ENCODE measurements around the gene CAPNS1.
A peak's percentile ranks its signal among the peaks of the same experiment; 100 is the strongest.
"Not testable (repeated sequence)": the region's sequence is repeated elsewhere in the genome, so short reads cannot be mapped to it uniquely, and the experiment has no call there.

CAPNS1 gene

GRCh38 chr19:36151144-36152018 lies 11.5 kb downstream of the CAPNS1 start:
- DNase-seq = no peak

GRCh38 chr19:36152019-36152351 lies 12.1 kb downstream of the CAPNS1 start:
- no peak for DNase-seq

DNA sequence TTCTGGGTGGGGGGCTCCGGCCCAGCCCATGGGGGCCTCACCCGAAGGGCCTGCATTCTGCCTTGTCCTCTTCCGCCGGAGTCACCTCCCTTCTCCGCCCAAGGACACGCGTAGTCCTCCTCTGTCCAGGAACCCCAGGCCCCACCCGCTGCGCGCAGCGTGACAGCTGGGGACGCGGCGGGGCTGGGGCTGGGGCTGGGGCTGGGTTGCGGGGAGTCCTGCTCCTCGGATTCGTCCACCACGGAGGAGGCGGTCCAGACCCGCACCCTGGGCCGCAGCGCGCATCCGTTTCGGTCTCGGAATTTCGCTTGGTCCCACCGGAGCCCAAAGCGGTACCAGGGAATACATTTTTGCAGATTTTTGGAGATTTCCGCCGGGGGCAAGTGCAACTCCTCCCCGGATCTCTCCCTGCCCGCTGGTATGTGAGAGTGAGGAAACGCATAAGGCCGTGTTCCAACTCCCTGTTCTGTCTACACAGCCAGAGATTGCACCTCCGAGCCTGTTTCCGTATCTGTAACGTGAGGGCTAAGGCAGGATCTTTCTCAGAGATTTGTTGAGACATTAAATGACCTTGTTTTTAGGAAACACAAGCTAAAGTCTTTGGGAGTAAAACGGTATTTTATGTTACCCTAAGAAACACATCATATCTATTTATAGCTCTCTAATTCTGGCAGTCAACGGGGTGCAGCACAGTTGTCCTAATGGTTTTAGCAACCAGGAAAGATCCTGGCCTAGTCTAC lies 12.7 kb downstream of the CAPNS1 start, which contains the start of gene COX7A1:
COX7A1 (minus strand) TSS at position 96 of the 740 bp plus-strand sequence; CDS start at position 56, 40 bp downstream.
- DNase-seq = peak; percentile 19

DNA sequence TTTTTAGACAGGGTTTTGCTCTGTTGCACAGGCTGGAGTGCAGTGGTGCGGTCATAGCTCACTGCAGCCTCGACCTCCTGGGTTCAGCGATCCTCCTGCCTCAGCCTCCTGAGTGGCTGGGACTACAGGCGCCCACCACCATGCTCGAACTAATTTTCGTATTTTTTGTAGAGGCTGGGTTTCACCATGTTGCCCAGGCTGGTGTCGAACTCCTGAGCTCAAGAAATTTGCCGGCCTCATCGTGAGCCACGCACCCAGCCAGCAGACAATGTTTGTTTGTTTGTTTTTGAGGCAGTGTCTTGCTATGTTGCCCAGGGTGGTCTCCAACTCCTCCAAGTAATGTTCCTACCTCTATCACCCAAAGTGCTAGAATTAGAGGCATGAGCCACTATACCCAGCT lies 13.3 kb downstream of the CAPNS1 start:
- DNase-seq = no peak

DNA sequence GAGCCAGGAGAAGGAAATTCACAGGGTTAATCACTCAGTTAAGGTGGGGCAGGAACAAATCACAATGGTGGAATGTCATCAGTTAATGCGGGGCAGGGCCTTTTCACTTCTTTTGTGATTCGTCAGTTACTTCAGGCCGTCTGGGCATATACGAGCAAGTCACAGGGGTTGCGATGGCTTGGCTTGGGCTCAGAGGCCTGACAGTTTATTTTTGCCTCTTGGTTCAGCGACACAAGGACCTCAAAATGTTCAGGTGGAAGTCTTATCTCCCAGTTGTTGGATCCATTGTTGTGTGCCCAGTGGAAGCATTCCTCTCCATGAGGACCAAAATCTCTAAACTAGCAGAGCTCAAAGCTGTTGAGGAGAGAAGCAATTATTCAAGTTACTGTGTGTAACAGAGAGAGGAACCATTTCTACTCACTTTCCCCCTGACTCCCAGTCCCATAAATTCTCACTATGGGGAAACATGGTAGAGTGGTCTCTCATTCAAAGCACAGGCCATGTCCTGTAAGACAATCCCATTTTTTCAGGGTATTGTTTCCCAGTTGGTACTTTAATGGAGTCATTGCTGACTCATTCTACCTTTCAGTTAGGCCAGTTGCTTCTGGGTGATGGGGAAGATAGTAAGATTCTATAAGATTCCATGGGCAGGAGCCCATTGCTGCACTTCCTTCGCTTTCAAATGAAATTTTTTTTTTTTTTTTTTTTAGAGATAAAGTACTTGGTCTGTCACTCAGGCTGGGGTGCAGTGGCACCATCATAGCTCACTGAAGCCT lies 21.1 kb downstream of the CAPNS1 start:
- DNase-seq = no peak

- no peak for DNase-seq
Observed at GRCh38 chr19:36163813-36164212, 23.9 kb downstream of the CAPNS1 start.

DNA sequence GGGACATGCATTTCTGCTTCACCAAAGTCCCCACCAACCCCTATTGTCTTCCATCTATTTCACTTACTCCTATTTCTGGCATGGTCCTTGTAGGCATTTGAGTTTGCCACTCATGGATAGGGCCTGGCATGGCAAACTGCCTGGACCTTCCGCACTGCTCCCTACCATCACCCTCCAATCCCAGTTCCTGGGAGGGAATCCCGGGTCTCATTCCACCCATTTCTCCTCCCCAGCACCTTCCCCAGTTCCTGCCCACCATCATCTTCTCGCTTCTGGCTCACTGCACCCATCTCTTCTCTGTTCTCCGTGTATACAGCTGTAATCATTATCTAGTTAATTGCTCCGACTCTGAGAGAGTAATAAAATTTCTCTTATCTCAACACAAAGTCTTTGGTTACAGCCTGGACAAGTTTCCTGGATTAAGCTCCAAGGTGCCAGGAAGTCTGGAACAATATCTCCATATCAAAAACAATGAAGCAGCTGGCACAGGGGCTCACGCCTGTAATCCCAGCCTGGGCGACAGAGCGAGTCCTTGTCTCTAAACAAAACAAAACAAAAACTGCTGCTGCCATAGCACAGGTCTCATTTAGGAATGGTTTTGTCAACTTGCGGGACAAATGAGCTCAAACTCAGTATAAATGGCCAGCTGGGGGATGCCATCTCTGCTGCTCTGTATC lies 29.4 kb downstream of the CAPNS1 start:
- DNase-seq = no peak

DNA sequence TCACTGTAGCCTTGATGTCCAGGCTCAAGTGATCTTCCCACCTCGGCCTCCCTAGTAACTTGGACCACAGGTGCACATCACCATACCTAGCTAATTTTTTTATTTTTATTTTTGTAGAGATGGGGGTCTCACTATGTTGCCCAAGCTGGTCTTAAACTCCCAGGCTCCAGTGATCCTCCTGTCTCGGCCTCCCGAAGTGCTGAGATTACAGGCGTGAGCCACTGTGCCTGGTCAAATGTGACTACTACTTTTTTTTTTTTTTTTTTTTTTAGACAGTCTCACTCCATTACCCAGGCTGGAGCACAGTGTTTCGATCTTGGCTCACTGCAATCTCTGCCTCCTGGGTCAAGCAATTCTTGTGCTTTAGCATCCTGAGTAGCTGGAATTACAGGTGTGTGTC lies 33.0 kb downstream of the CAPNS1 start:
- no peak for DNase-seq

DNA sequence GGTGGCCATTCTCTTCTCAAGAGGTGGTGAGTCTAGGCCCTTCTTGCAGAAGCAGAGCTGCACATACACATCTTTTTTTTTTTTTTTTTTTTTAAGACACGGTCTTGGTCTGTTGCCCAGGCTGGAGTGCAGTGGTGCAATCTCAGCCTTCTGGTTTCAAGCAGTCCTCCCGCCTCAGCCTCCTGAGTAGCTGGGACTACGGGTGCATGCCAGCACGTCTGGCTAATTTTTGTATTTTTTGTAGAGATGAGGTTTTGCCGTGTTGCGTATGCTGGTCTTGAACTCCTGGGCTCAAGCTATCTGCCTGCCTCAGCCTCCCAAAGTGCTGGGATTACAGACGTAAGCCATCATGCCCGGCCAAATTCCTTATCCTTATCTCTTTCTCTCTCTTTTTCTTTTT lies 34.0 kb downstream of the CAPNS1 start:
- not testable (repeated sequence) for DNase-seq

GRCh38 chr19:36179077-36179476 lies 39.2 kb downstream of the CAPNS1 start:
- not testable (repeated sequence) for DNase-seq

DNA sequence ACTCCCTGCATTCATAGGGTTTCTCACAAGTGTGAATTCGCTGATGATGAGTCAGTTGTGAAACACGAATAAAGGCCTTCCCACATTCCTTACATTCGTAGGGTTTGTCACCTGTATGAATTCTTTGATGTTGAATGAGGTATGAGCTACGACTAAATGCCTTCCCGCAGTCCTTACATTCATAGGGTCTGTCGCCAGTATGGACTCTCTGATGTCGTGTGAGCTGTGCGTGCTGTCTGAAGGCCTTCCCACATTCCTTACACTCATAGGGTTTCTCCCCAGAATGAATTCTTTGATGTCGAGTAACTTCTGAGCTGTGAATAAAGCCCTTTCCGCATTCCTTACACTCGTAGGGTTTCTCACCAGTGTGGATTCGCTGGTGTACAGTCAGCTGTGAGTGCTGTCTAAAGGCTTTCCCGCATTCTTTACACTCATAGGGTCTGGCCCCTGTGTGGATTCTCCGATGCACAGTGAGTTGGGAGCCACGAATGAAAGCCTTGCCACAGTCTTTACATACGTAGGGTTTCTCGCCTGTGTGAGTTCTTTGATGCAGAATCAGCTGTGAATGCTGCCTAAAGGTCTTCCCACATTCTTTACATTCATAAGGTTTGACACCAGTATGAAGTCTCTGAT lies 42.9 kb downstream of the CAPNS1 start:
- DNase-seq = peak; percentile 81

GRCh38 chr19:36183245-36183628 lies 43.4 kb downstream of the CAPNS1 start:
- no peak for DNase-seq

DNA sequence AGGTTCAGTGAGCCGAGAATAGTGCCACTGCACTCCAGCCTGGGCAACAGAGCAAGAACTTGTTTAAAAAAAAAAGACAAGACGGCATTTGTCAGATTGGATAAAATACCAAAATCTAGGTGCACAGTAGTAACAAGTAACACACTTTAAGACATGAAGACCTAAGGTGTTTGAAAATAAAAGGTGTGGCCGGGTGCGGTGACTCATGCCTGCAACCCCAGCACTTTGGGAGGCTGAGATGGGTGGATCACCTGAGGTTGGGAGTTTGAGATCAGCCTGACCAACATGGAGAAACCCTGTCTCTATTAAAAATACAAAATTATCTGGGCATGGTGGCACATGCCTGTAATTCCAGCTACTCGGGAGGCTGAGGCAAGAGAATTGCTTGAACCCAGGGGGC lies 46.9 kb downstream of the CAPNS1 start:
- DNase-seq = not testable (repeated sequence)

DNA sequence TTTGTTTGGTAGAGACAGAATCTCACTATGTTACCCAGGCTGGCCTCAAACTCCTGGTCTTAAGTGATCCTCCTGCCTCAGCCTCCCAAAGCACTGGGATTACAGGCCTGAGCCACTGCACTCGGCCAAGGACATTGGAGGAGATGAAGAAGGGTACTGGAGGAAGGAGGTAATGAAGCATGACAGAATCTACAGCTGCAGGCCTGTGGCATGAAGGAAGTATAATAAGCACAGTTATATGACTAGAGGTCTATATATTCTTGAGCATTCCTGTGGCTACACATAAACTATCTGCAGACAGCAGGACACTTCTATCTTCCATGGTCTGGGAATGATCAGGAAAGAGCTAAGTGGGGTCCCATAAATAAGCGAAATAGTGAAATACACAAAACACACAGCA lies 56.4 kb downstream of the CAPNS1 start:
- DNase-seq = peak; percentile 8

GRCh38 chr19:36198119-36198518 lies 58.3 kb downstream of the CAPNS1 start:
- no peak for DNase-seq

Data from fibroblast of skin of right quadriceps (primary cell).